NCI-H2227 treated with DMSO at 0.1 percent for 48 hours (cell line): ENCODE results near the gene GRM1.

Source experiments
- DNase-seq: peaks from one replicate; lab custom pipeline; 2025; lab: John Stamatoyannopoulos, UW

Gene GRM1

GRCh38 chr6:146316175-146316495 is 287.3 kb downstream of the GRM1 start:
- no peak for DNase-seq

GRCh38 chr6:146331013-146331412 is 302.2 kb downstream of the GRM1 start:
- no peak for DNase-seq

GRCh38 chr6:146335336-146335735 is 306.5 kb downstream of the GRM1 start:
- no peak for DNase-seq

GRCh38 chr6:146336191-146336590 is 307.3 kb downstream of the GRM1 start:
- no peak for DNase-seq

- no peak for DNase-seq
Observed at GRCh38 chr6:146337376-146337775, 308.5 kb downstream of the GRM1 start.

GRCh38 chr6:146339716-146340115 is 310.9 kb downstream of the GRM1 start:
- no peak for DNase-seq

- no peak for DNase-seq
Observed at GRCh38 chr6:146341493-146342230, 312.8 kb downstream of the GRM1 start.

DNA sequence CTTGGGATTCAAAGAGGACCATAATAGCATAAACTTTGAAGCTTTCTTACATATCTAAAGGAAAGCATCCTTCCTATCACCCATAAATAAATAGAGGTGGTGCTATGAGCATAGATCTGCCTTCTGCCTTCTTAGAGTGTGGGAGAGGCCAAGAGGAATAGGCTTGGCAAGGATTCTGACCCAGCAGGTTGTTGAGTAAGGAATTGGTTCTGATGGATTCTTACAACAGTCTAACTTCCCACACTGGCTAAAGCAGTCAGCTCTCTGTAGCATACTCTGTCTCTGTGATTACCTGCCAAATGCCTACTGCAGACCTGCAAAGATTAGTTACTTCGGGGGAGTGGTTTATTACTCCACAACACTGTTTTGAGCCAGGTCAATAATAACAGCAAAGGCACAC is 316.7 kb downstream of the GRM1 start:
- no peak for DNase-seq

- no peak for DNase-seq
Observed at GRCh38 chr6:146347090-146347489, 318.2 kb downstream of the GRM1 start.

DNA sequence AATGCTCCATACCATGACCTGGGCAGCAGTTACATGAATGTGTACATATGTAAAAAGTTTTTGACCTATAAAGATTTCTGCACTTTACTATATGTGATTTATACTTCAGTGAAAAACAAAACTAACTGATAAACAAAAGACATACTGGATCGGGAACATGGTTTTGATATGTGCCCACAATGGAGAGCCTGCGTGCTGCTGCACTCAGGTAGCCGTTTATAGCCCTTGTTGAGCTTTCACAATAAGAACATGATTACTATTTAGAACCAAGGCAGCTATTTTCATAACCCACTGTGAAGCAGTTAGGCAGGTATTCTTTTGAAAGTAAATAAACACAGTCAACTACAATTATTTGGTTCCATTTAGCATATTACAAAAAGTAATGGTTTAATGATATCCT is 318.8 kb downstream of the GRM1 start:
- DNase-seq, result no peak

DNA sequence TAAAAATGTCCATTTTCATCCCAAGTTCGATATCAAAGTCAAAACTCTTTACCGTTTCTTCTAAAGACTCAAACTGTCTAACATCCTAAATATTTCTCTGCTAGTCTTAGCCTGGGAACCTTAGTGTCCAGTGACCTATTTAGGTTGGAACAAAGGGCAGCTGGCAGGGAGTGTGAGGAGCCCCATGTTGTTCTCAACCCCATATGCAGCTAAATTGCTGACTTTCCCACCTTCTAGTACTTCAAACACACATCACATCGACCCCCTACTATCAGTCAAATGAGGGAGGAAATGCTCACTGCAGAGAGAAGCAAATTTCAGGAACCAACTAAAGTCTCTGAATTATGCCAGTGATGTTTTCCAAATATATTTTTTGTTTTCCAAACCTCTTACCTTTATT is 322.2 kb downstream of the GRM1 start:
- no peak for DNase-seq

DNA sequence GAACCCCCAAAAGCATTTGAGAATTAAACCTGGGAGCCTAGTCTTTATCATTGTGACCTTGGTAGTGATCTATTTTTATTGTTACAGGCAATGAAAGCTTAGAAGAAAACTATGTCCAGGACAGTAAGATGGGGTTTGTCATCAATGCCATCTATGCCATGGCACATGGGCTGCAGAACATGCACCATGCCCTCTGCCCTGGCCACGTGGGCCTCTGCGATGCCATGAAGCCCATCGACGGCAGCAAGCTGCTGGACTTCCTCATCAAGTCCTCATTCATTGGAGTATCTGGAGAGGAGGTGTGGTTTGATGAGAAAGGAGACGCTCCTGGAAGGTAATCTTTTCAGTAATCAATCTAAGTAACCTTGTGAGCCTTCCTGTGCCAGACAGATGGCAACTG is 323.3 kb downstream of the GRM1 start:
- no peak for DNase-seq

- no peak for DNase-seq
Observed at GRCh38 chr6:146354451-146354850, 325.6 kb downstream of the GRM1 start.

DNA sequence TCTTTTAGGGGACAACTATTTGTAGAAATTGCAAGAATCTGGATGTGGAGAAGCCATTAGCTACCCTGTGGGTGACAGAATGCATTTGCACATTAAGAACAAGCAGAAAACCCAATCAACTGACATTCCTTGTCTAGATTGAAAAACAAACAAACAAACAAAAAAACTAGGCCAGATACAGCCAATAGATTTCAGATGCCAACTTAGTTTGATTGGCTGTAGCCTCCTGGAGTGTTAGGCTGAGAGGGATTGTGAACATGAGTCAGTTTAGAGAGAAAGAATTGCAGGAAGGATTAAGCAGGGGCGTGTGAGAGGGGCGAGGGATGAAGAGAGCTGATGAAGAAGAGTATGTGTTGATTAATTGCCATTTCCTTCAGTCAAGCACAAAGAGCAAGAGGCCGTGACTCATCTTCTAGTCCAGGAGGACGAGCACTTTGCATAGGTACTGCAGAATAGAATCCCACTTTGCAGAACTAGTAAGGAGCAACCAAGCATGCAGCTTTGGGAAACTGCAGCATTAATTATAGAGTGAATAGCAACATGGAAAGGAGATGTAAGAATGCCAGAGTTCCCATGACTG is 326.7 kb downstream of the GRM1 start:
- no peak for DNase-seq

DNA sequence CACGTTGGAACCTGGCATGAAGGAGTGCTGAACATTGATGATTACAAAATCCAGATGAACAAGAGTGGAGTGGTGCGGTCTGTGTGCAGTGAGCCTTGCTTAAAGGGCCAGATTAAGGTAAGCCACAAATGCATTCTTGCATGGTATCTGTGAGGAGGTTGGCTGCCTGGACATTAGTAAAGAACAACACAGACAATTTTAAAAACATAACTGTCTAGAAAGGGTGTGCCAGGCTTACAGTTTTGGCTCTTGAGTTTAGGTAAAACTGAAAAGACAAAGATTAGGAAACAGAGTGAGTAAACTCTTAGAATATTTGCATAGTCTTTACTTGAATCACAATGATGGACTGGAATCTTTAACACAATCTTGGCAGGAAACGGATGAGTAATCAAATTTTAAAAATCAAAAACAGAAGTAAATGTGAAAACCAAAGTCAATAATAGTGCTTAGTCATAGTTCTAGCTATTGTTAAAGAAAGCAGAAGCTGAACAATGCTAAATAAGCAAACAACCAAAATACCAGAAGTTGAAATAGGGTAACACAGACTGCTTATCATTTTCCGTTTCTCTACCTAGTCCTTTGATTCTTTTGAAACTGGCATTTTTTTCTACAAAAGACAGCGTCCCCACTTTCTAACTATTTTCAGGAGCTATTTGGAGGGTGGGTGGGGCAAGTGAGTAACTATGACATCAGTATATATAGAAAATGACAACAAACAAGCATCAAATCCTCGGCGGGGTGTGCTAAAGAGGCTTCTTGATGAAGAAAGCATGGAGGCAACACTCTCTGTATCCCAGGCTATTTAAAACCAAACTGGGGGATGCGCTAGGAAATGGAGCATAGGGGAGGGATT is 328.9 kb downstream of the GRM1 start:
- no peak for DNase-seq

- DNase-seq, result no peak
Observed at GRCh38 chr6:146358431-146359046, 329.7 kb downstream of the GRM1 start.

GRCh38 chr6:146359131-146359530 is 330.3 kb downstream of the GRM1 start:
- DNase-seq, result no peak

- no peak for DNase-seq
Observed at GRCh38 chr6:146361128-146361924, 332.5 kb downstream of the GRM1 start.

- DNase-seq, result no peak
Observed at GRCh38 chr6:146363838-146364607, 335.2 kb downstream of the GRM1 start.

DNA sequence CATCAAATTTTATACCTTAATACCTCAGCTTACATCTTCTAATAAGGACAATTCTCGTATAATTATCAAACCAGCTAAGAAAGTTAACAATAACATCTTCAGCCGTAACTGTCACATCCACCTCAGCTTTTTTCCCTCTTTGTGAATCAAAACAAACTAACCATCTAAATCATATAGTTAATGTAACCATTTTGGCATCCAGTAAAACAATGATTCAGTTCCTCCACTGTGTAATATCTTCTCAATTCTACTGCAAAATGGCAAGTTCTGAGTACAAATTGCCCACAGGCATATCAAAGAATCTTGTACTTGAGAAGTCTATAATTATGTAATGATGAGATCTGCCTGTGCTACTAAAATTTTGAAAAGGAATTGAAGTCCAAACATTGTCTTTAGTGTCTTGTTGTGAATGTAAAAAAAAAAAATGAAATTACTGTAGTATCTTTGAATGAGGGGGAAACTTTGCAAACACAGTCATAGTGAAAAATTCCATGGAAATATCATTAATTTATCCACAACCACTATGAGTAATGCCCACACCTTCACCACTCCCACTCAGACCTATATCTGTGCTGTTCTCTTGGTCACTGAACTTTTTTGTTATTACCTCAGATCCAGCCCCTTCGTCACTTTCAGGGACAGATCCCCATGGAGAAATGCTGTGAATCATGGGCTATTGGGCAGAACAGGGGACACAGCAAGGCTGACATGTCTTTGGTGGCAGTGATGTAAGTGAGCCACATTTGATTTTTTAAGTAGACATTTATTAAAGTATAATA is 336.1 kb downstream of the GRM1 start:
- no peak for DNase-seq
